ENCODE results near the gene HACD1. TPM values are rescaled to one million over a fixed set of nuclear protein-coding genes. Genes with fewer than 3 reads are reported as not detected.
"Not testable (repeated sequence)": the region's sequence is repeated elsewhere in the genome, so short reads cannot be mapped to it uniquely, and the experiment has no call there.

HACD1 gene
- total RNA-seq, 1 experiment from 2014 or later = 29.6 TPM

DNA sequence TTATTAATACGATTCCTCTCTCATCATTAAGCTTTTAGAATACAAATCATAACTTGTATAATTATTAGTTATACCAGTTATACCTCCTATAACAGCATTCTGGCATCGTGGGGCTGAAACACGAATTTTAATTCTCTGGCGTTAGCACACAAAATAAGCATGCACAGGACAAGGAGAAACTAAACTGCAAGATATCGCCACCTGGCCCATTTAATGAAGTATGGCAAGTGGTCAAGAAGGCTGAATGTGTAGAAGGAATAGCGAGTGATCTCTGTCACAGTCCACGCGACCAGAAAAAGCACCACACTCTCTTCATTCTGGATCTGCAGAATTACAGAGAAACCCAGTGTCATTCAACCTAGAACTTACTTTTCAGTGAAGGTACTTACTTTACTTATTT lies 18.1 kb downstream of the HACD1 start:
- H3K79me2 ChIP-seq (ENCODE audit: low read depth) = no peaks in the 10 kb centered on the region
- H3K4me3 ChIP-seq = no peak overlapping the region
- TF ChIP-seq, protein P1, sequence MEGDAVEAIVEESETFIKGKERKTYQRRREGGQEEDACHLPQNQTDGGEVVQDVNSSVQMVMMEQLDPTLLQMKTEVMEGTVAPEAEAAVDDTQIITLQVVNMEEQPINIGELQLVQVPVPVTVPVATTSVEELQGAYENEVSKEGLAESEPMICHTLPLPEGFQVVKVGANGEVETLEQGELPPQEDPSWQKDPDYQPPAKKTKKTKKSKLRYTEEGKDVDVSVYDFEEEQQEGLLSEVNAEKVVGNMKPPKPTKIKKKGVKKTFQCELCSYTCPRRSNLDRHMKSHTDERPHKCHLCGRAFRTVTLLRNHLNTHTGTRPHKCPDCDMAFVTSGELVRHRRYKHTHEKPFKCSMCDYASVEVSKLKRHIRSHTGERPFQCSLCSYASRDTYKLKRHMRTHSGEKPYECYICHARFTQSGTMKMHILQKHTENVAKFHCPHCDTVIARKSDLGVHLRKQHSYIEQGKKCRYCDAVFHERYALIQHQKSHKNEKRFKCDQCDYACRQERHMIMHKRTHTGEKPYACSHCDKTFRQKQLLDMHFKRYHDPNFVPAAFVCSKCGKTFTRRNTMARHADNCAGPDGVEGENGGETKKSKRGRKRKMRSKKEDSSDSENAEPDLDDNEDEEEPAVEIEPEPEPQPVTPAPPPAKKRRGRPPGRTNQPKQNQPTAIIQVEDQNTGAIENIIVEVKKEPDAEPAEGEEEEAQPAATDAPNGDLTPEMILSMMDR (conservative IDR thresholded peaks at IDR 0.05) = 0 out of 2 replicates have a peak, but pooled peaks have one; percentile 32
- TF ChIP-seq EZH2 (IDR thresholded peaks at IDR 0.05; ENCODE audit: low read depth) = no peak
- H2AFZ ChIP-seq = no peak overlapping the region
- no peaks in the 10 kb centered on the region for H4K20me1 ChIP-seq (ENCODE audit: insufficient read depth)
- POLR2A ChIA-PET (ENCODE audit: unreplicated experiment) = no interaction called here
- H3K9me2 ChIP-seq (ENCODE audit: insufficient read depth) = no peaks in the 10 kb centered on the region
- peak in 1 of 2 experiments; percentile 10 for DNase-seq
- BruUV-seq (replicated peaks) = no TSS peak
- no peak overlapping the region for H3K27ac ChIP-seq
- H3K4me2 ChIP-seq = no peak overlapping the region
- CTCF ChIA-PET = no interaction called here
- H3F3A ChIP-seq (ENCODE audit: insufficient read depth, low read depth) = no peaks in the 10 kb centered on the region
- no peaks in the 10 kb centered on the region for H3K36me3 ChIP-seq (ENCODE audit: low read depth)
- H3K4me1 ChIP-seq (replicated peaks; ENCODE audit: insufficient read depth) = no peaks in the 10 kb centered on the region
- H3K9me3 ChIP-seq (ENCODE audit: insufficient read depth, low read depth) = no peaks in the 10 kb centered on the region
- intact Hi-C loops (cut with micrococcal nuclease; ENCODE audit: unreplicated experiment) = loop anchor here (1.0 to 10.0 kb wide), 4 partner anchors 147 to 774 kb away; partner anchors contain the start of gene ST8SIA6
- no peaks in the 10 kb centered on the region for H3K27me3 ChIP-seq (ENCODE audit: insufficient read depth, low read depth)

DNA sequence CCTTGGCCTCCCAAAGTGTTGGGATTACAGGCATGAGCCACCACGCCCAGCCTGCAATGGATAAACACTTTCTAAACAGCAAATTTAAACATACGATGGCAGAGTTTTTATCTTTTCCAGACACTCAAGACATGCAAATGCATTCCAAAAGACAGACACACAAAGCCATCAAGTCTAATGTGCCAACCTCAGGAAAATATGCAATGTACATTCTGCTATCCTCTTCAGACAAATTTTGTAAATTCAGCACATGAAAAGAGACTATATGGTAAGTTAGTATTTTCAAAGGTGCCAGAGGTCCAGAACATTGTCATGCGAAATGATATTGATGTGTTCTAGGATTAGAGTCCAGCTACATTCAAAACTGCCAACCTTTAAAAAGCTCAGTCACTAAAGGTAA lies 19.8 kb downstream of the HACD1 start:
- H3K36me3 ChIP-seq (ENCODE audit: low read depth) = no peaks in the 10 kb centered on the region
- no peak overlapping the region for H3K4me3 ChIP-seq
- no peaks in the 10 kb centered on the region for H3K9me3 ChIP-seq (ENCODE audit: insufficient read depth, low read depth)
- BruUV-seq (replicated peaks) = no TSS peak
- DNase-seq = no peak
- ChIA-PET CTCF (no interaction called here), POLR2A (ENCODE audit: unreplicated experiment) (interaction anchor here (0.7 kb wide), 1 partner anchor 33 kb away, joined by 5 read pairs; no protein-coding TSS in a partner anchor)
- no peaks in the 10 kb centered on the region for H4K20me1 ChIP-seq (ENCODE audit: insufficient read depth)
- no peaks in the 10 kb centered on the region for H3K4me1 ChIP-seq (replicated peaks; ENCODE audit: insufficient read depth)
- no peaks in the 10 kb centered on the region for H3K9me2 ChIP-seq (ENCODE audit: insufficient read depth)
- H3K27ac ChIP-seq = no peak overlapping the region
- no peak for TF ChIP-seq EZH2 (IDR thresholded peaks at IDR 0.05; ENCODE audit: low read depth)
- TF ChIP-seq, protein P1 (conservative IDR thresholded peaks at IDR 0.05) = no peak
- no peaks in the 10 kb centered on the region for H3K27me3 ChIP-seq (ENCODE audit: insufficient read depth, low read depth)
- H2AFZ ChIP-seq = no peak overlapping the region
- no peaks in the 10 kb centered on the region for H3F3A ChIP-seq (ENCODE audit: insufficient read depth, low read depth)
- intact Hi-C loops (cut with micrococcal nuclease; ENCODE audit: unreplicated experiment) = loop anchor here (5.0 to 10.0 kb wide), 2 partner anchors 145 to 773 kb away; partner anchors contain the start of gene ST8SIA6
- H3K79me2 ChIP-seq (ENCODE audit: low read depth) = no peaks in the 10 kb centered on the region
- no peak overlapping the region for H3K4me2 ChIP-seq

DNA sequence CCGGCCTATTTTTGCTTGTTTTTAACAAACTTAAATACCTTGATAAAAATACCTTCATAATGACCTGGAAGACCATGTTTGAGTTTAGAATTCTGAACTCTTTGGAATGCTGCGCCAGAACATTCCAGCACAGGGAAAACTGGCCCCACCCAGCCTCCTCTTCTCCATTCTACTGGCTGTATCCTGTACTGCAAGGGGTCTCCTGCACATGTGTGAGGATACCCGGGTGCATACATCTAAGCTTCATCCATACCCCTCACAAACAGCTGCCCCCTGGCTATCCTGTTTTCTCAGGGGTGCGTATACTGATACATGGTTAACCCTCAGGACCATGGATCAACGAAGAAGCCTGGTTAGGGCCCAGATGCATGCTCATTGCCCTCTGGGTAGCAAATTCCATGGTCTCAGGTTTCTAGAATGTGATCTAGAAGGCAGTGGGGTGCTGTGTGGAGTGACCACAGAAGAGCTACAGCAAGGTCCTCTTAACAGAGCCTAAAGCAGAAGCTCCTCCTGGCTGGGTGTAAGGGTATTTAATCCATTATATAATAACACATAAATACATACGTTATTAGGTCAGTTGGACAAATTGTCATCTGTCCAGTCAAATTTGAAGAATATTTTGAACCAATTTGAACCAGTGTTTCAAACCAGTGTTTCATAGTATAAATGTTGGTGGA lies 26.1 kb downstream of the HACD1 start:
- CTCF ChIA-PET = interaction anchor here (0.5 kb wide), 1 partner anchor 747 kb away, joined by 6 read pairs; no protein-coding TSS in a partner anchor
- H3K27ac ChIP-seq = no peak overlapping the region
- no peak overlapping the region for H3K4me3 ChIP-seq
- no peaks in the 10 kb centered on the region for H3K9me2 ChIP-seq (ENCODE audit: insufficient read depth)
- H3K4me2 ChIP-seq = no peak overlapping the region
- H2AFZ ChIP-seq = no peak overlapping the region
- H3K27me3 ChIP-seq (ENCODE audit: insufficient read depth, low read depth) = no peaks in the 10 kb centered on the region
- intact Hi-C loops (cut with micrococcal nuclease; ENCODE audit: unreplicated experiment) = loop anchor here (10.0 kb wide), 1 partner anchor 766 kb away; no protein-coding TSS in a partner anchor
- POLR2A ChIA-PET (ENCODE audit: unreplicated experiment) = no interaction called here
- H3K4me1 ChIP-seq (replicated peaks; ENCODE audit: insufficient read depth) = no peaks in the 10 kb centered on the region
- no peaks in the 10 kb centered on the region for H3F3A ChIP-seq (ENCODE audit: insufficient read depth, low read depth)
- H4K20me1 ChIP-seq (ENCODE audit: insufficient read depth) = no peaks in the 10 kb centered on the region
- TF ChIP-seq, protein P1 (conservative IDR thresholded peaks at IDR 0.05) = no peak
- no peak for TF ChIP-seq EZH2 (IDR thresholded peaks at IDR 0.05; ENCODE audit: low read depth)
- no TSS peak for BruUV-seq (replicated peaks)
- H3K79me2 ChIP-seq (ENCODE audit: low read depth) = no peaks in the 10 kb centered on the region
- H3K9me3 ChIP-seq (ENCODE audit: insufficient read depth, low read depth) = no peaks in the 10 kb centered on the region
- no peak for DNase-seq
- no peaks in the 10 kb centered on the region for H3K36me3 ChIP-seq (ENCODE audit: low read depth)

DNA sequence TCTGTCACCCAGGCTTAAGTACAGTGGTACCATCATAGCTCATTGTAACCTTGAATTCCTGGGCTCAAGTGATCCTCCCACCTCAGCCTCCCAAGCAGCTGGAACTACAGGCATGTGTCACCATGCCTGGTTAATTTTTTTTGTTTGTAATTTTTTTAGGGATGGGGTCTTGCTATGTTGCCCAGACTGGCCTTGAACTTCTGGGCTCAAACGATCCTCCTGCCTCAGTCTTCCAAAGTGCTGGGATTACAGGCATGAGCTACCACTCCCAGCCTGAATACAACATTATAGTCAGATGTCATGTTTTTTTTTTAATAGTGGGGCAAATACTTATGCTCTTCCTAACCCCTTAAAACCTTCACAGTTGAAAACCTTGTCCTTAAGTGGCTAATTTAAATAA lies 27.9 kb downstream of the HACD1 start:
- CTCF ChIA-PET; H3K9me2 ChIP-seq (ENCODE audit: insufficient read depth); BruUV-seq (replicated peaks); H3K4me1 ChIP-seq (replicated peaks; ENCODE audit: insufficient read depth); H3K79me2 ChIP-seq (ENCODE audit: low read depth); H3K4me3 ChIP-seq; H3K9me3 ChIP-seq (ENCODE audit: insufficient read depth, low read depth); H3K27me3 ChIP-seq (ENCODE audit: insufficient read depth, low read depth); H3F3A ChIP-seq (ENCODE audit: insufficient read depth, low read depth); H2AFZ ChIP-seq; H3K27ac ChIP-seq; H4K20me1 ChIP-seq (ENCODE audit: insufficient read depth); DNase-seq; H3K36me3 ChIP-seq (ENCODE audit: low read depth); H3K4me2 ChIP-seq; POLR2A ChIA-PET (ENCODE audit: unreplicated experiment): not testable (repeated sequence)
- intact Hi-C loops (cut with micrococcal nuclease; ENCODE audit: unreplicated experiment) = loop anchor here (5.0 kb wide), 1 partner anchor 142 kb away; no protein-coding TSS in a partner anchor
